CD4-positive, alpha-beta T cell treated with Interleukin-6 for 4 hours (primary cell): Measurements from ENCODE around the gene C4orf54.

Experiments used
- DNase-seq: peaks from one replicate; pipeline ENCODE4 v3.0.0-alpha.2; 2020; ENCODE audit warnings: mixed read lengths

Gene C4orf54

GRCh38 chr4:99615170-99615820 lies 42.3 kb downstream of the C4orf54 start:
- no peak for DNase-seq

GRCh38 chr4:99614491-99614890 lies 43.1 kb downstream of the C4orf54 start:
- DNase-seq = no peak

- no peak for DNase-seq
These were observed 44.9 kb downstream of the C4orf54 start for GRCh38 chr4:99612704-99613103.

- DNase-seq = no peak
These were observed 45.3 kb downstream of the C4orf54 start for GRCh38 chr4:99612281-99612680.

GRCh38 chr4:99610605-99611175 lies 46.9 kb downstream of the C4orf54 start:
- DNase-seq = no peak

GRCh38 chr4:99608417-99608816 lies 49.2 kb downstream of the C4orf54 start:
- DNase-seq = no peak
